Activated T-cell treated with anti-CD3 and anti-CD28 coated beads for 48 hours (primary cell): Measurements from ENCODE around the gene TSHZ2.

Experiments used
- DNase-seq: peaks from one replicate; pipeline ENCODE4 v3.0.0-alpha.2; 2020; ENCODE audit warnings: low read depth

TSHZ2 gene

GRCh38 chr20:53064935-53065334 lies 92.8 kb downstream of the TSHZ2 start:
- DNase-seq, result no peak

GRCh38 chr20:53068241-53068640 lies 96.1 kb downstream of the TSHZ2 start:
- DNase-seq, result no peak

- DNase-seq, result no peak
These were observed 97.0 kb downstream of the TSHZ2 start for GRCh38 chr20:53069132-53069531.

GRCh38 chr20:53070224-53070623 lies 98.1 kb downstream of the TSHZ2 start:
- DNase-seq, result no peak

GRCh38 chr20:53070706-53071392 lies 98.7 kb downstream of the TSHZ2 start:
- peak; percentile 6 for DNase-seq

- DNase-seq, result no peak
These were observed 99.7 kb downstream of the TSHZ2 start for GRCh38 chr20:53071833-53072232.

- DNase-seq, result no peak
These were observed 100.9 kb downstream of the TSHZ2 start for GRCh38 chr20:53072923-53073579.

GRCh38 chr20:53073636-53074415 lies 101.7 kb downstream of the TSHZ2 start:
- no peak for DNase-seq

GRCh38 chr20:53074811-53075314 lies 102.7 kb downstream of the TSHZ2 start:
- no peak for DNase-seq

- no peak for DNase-seq
These were observed 104.5 kb downstream of the TSHZ2 start for GRCh38 chr20:53076668-53077067.

GRCh38 chr20:53077373-53078205 lies 105.4 kb downstream of the TSHZ2 start:
- peak; percentile 6 for DNase-seq

GRCh38 chr20:53078761-53079160 lies 106.6 kb downstream of the TSHZ2 start:
- DNase-seq, result no peak

- no peak for DNase-seq
These were observed 107.1 kb downstream of the TSHZ2 start for GRCh38 chr20:53079261-53079691.

- no peak for DNase-seq
These were observed 107.9 kb downstream of the TSHZ2 start for GRCh38 chr20:53079828-53080686.

GRCh38 chr20:53080687-53080962 lies 108.5 kb downstream of the TSHZ2 start:
- no peak for DNase-seq

- DNase-seq, result peak; percentile 8
These were observed 109.1 kb downstream of the TSHZ2 start for GRCh38 chr20:53080969-53081871.

- no peak for DNase-seq
These were observed 110.0 kb downstream of the TSHZ2 start for GRCh38 chr20:53081916-53082863.

GRCh38 chr20:53083411-53083810 lies 111.3 kb downstream of the TSHZ2 start:
- DNase-seq, result no peak
